T47D (cell line): ENCODE data around the gene ZNF607.
"Not testable (repeated sequence)": the region's sequence is repeated elsewhere in the genome, so short reads cannot be mapped to it uniquely, and the experiment has no call there.

Source experiments
- DNase-seq, 2 experiments: peaks; one replicate each; pipeline versions ENCODE4 v3.0.0 to v3.0.0-alpha.2; 2011 to 2012; ENCODE audit warnings: low read depth in 1 of 2, low spot score in 1 of 2
- JUND ChIP-seq: IDR thresholded peaks from 2 replicates; pipeline ENCODE4 v1.6.1; 2012; ENCODE audit warnings: low read depth
- in situ Hi-C: cut with HindIII; loops from 2 replicates; pipeline ENCODE4 v1.10.0; 2016; ENCODE audit warnings: low sequenced_read_pairs, low pct_unique_long_range_greater_than_20kb

The ZNF607 gene

GRCh38 chr19:37719111-37719926, at the start of gene ZNF607:
ZNF607 (minus strand) TSS chr19:37719761; CDS start chr19:37711618, 8,143 bp downstream.
- in situ Hi-C loops = no loop called here
- peak; percentile 79 to 96 for DNase-seq
- TF ChIP-seq JUND = no peak

- TF ChIP-seq JUND = no peak
- no peak for DNase-seq
- in situ Hi-C loops = no loop called here
These were observed 43.9 kb upstream of the ZNF607 start for GRCh38 chr19:37763488-37763887.

GRCh38 chr19:37757683-37758082, 38.1 kb upstream of the ZNF607 start:
- in situ Hi-C loops, DNase-seq: not testable (repeated sequence)

- no peak for DNase-seq
- TF ChIP-seq JUND = no peak
- in situ Hi-C loops = no loop called here
These were observed 18.8 kb upstream of the ZNF607 start for GRCh38 chr19:37738371-37738770.

- no peak for TF ChIP-seq JUND
- in situ Hi-C loops = no loop called here
- DNase-seq = no peak
These were observed 5.6 kb upstream of the ZNF607 start for GRCh38 chr19:37725181-37725580.

GRCh38 chr19:37719927-37720265, 335 bp upstream of the ZNF607 start:
- in situ Hi-C loops = no loop called here
- DNase-seq = no peak
- TF ChIP-seq JUND = no peak

GRCh38 chr19:37718304-37718703, 1.3 kb downstream of the ZNF607 start:
- DNase-seq = no peak
- in situ Hi-C loops = no loop called here
- no peak for TF ChIP-seq JUND

GRCh38 chr19:37716140-37716539, 3.4 kb downstream of the ZNF607 start:
- TF ChIP-seq JUND = no peak
- in situ Hi-C loops = no loop called here

GRCh38 chr19:37706052-37706605, 13.4 kb downstream of the ZNF607 start:
- no peak for TF ChIP-seq JUND
- DNase-seq = no peak
- in situ Hi-C loops = no loop called here

More at GRCh38 chr19:37716140-37716539, 3.4 kb downstream of the ZNF607 start:
- no peak for DNase-seq

GRCh38 chr19:37699057-37699456, 20.5 kb downstream of the ZNF607 start:
- no peak for DNase-seq
- in situ Hi-C loops = no loop called here
- TF ChIP-seq JUND = no peak

GRCh38 chr19:37698216-37698615, 21.3 kb downstream of the ZNF607 start:
- in situ Hi-C loops = no loop called here
- no peak for TF ChIP-seq JUND
- no peak for DNase-seq

- TF ChIP-seq JUND = no peak
These were observed 24.2 kb downstream of the ZNF607 start for GRCh38 chr19:37695144-37695899.

More at GRCh38 chr19:37695144-37695899, 24.2 kb downstream of the ZNF607 start:
- no peak for DNase-seq
- in situ Hi-C loops = no loop called here
